UCSD-AML1 (cell line): ENCODE data around the gene SH3TC1.
A peak's percentile ranks its signal among the peaks of the same experiment; 100 is the strongest.

Experiments
- DNase-seq: peaks from one replicate; lab custom pipeline; 2025; ENCODE audit not compliant: unreplicated experiment; lab: John Stamatoyannopoulos, UW

Gene SH3TC1

GRCh38 chr4:8163436-8164193 lies 35.5 kb upstream of the SH3TC1 start:
- no peak for DNase-seq

- no peak for DNase-seq
Measured at GRCh38 chr4:8164194-8164565, 34.9 kb upstream of the SH3TC1 start.

GRCh38 chr4:8164687-8165086 lies 34.4 kb upstream of the SH3TC1 start:
- DNase-seq = no peak

GRCh38 chr4:8165374-8165896 lies 33.7 kb upstream of the SH3TC1 start:
- no peak for DNase-seq

- DNase-seq = no peak
Measured at GRCh38 chr4:8167291-8167690, 31.8 kb upstream of the SH3TC1 start.

- DNase-seq = no peak
Measured at GRCh38 chr4:8167815-8168214, 31.3 kb upstream of the SH3TC1 start.

GRCh38 chr4:8168232-8168631 lies 30.9 kb upstream of the SH3TC1 start:
- DNase-seq = no peak

- DNase-seq = no peak
Measured at GRCh38 chr4:8168832-8169598, 30.1 kb upstream of the SH3TC1 start.

GRCh38 chr4:8169763-8170162 lies 29.3 kb upstream of the SH3TC1 start:
- DNase-seq = no peak

- DNase-seq = no peak
Measured at GRCh38 chr4:8170341-8170740, 28.7 kb upstream of the SH3TC1 start.

- DNase-seq = no peak
Measured at GRCh38 chr4:8171266-8171665, 27.8 kb upstream of the SH3TC1 start.

- no peak for DNase-seq
Measured at GRCh38 chr4:8171984-8172924, 26.8 kb upstream of the SH3TC1 start.

- DNase-seq = no peak
Measured at GRCh38 chr4:8173492-8174242, 25.4 kb upstream of the SH3TC1 start.

- no peak for DNase-seq
Measured at GRCh38 chr4:8174970-8175369, 24.1 kb upstream of the SH3TC1 start.

GRCh38 chr4:8175686-8176085 lies 23.4 kb upstream of the SH3TC1 start:
- no peak for DNase-seq

- peak; percentile 59 for DNase-seq
Measured at GRCh38 chr4:8176547-8177399, 22.3 kb upstream of the SH3TC1 start.

- DNase-seq = no peak
Measured at GRCh38 chr4:8177552-8177951, 21.5 kb upstream of the SH3TC1 start.

GRCh38 chr4:8177956-8178355 lies 21.1 kb upstream of the SH3TC1 start:
- DNase-seq = no peak

- no peak for DNase-seq
Measured at GRCh38 chr4:8179074-8179473, 20.0 kb upstream of the SH3TC1 start.

- DNase-seq = no peak
Measured at GRCh38 chr4:8179771-8180170, 19.3 kb upstream of the SH3TC1 start.
